ENCODE results near the gene MYBBP1A.

The MYBBP1A gene

DNA sequence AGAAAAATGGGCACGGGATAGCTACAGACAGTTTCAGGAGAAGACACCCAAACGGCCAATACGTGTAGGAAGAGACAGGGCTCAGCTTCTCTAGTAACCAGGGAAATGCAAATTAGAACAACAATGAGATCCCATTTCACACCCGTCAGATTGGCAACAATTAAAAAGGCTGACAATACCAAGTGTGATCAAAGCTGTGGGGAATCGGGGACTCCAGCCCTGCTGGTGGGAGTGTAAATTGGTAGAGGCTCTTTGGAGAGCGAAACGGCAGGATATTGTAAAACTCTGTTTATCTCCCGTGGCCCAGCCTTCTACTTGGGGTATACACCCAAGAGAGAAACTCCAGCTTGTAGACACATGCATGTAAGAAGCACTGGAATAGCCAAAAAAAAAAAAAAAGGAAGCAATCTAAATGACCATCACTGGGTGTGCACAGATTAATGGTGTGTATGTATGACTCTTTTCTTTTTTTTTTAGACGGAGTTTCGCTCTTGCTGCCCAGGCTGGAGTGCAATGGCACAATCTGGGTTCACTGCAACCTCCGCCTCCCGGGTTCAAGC, 27.5 kb downstream of the MYBBP1A start:
- Histone ChIP-seq H3K27me3 (no peaks in the 10 kb centered on the region), H3K9me3 (no peaks in the 10 kb centered on the region), H3K36me3 (no peaks in the 10 kb centered on the region), H3K4me3 (ENCODE audit: low read depth, low read length) (no peak overlapping the region), H3K4me1 (no peaks in the 10 kb centered on the region)
- DNase-seq: no peak
- TF ChIP-seq, protein P1, sequence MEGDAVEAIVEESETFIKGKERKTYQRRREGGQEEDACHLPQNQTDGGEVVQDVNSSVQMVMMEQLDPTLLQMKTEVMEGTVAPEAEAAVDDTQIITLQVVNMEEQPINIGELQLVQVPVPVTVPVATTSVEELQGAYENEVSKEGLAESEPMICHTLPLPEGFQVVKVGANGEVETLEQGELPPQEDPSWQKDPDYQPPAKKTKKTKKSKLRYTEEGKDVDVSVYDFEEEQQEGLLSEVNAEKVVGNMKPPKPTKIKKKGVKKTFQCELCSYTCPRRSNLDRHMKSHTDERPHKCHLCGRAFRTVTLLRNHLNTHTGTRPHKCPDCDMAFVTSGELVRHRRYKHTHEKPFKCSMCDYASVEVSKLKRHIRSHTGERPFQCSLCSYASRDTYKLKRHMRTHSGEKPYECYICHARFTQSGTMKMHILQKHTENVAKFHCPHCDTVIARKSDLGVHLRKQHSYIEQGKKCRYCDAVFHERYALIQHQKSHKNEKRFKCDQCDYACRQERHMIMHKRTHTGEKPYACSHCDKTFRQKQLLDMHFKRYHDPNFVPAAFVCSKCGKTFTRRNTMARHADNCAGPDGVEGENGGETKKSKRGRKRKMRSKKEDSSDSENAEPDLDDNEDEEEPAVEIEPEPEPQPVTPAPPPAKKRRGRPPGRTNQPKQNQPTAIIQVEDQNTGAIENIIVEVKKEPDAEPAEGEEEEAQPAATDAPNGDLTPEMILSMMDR (IDR thresholded peaks at IDR 0.05; ENCODE audit: low read depth, low read length): no peak

- H3K27me3 ChIP-seq: no peaks in the 10 kb centered on the region
- DNase-seq: no peak
- no peak overlapping the region for H3K4me3 ChIP-seq (ENCODE audit: low read depth, low read length)
- H3K9me3 ChIP-seq: no peaks in the 10 kb centered on the region
- TF ChIP-seq, protein P1 (IDR thresholded peaks at IDR 0.05; ENCODE audit: low read depth, low read length): no peak
- H3K4me1 ChIP-seq: no peaks in the 10 kb centered on the region
- no peaks in the 10 kb centered on the region for H3K36me3 ChIP-seq
Measured at GRCh38 chr17:4527134-4527533, 28.1 kb downstream of the MYBBP1A start.

GRCh38 chr17:4525691-4526397, 29.3 kb downstream of the MYBBP1A start:
- H3K4me3 ChIP-seq (ENCODE audit: low read depth, low read length): no peak overlapping the region
- H3K36me3 ChIP-seq: no peaks in the 10 kb centered on the region
- no peaks in the 10 kb centered on the region for H3K9me3 ChIP-seq
- no peaks in the 10 kb centered on the region for H3K27me3 ChIP-seq
- no peaks in the 10 kb centered on the region for H3K4me1 ChIP-seq
- no peak for DNase-seq
- TF ChIP-seq, protein P1 (IDR thresholded peaks at IDR 0.05; ENCODE audit: low read depth, low read length): no peak

- TF ChIP-seq, protein P1 (IDR thresholded peaks at IDR 0.05; ENCODE audit: low read depth, low read length): no peak
- Histone ChIP-seq H3K4me1 (no peaks in the 10 kb centered on the region), H3K36me3 (no peaks in the 10 kb centered on the region), H3K4me3 (ENCODE audit: low read depth, low read length) (no peak overlapping the region), H3K9me3 (no peaks in the 10 kb centered on the region), H3K27me3 (no peaks in the 10 kb centered on the region)
- no peak for DNase-seq
Measured at GRCh38 chr17:4523946-4524345, 31.2 kb downstream of the MYBBP1A start.

- Histone ChIP-seq H3K4me3 (ENCODE audit: low read depth, low read length) (no peak overlapping the region), H3K4me1 (no peaks in the 10 kb centered on the region), H3K36me3 (no peaks in the 10 kb centered on the region), H3K9me3 (no peaks in the 10 kb centered on the region), H3K27me3 (no peaks in the 10 kb centered on the region)
- TF ChIP-seq, protein P1 (IDR thresholded peaks at IDR 0.05; ENCODE audit: low read depth, low read length): no peak
- DNase-seq: no peak
Measured at GRCh38 chr17:4522661-4523060, 32.5 kb downstream of the MYBBP1A start.

DNA sequence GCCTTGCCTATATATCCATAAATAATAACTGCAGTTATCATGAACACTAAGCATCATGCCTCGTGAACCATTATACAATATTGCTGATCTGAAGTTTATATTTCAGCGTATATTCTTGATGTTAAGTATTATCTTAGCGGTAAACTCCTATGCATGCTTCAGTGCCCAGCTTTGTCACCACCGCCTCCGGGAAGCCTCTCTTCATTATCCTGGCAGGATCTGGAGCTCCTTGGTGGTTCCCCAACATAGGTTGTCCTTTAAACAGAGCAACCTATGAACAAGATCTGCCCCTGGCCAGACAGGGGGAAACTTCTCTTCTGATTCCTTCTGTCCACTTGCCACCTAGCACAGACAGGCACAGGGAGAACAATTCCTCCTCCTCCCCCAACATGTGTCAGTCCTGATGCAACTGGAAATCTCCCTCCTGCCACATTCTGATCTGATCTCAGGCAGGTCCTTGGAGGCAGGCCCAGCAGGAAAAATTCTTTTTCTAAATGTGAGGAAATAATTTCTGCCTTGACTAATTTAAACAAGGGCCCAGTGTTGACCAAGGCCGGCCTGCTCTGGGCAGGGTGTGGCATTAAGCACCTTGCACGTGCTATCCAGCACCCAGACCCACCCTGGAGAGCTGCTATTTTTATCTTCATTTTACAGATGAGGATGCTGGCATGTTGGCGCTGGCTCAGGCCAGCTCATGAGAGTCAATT, 34.1 kb downstream of the MYBBP1A start:
- no peaks in the 10 kb centered on the region for H3K27me3 ChIP-seq
- no peaks in the 10 kb centered on the region for H3K9me3 ChIP-seq
- H3K4me3 ChIP-seq (ENCODE audit: low read depth, low read length): no peak overlapping the region
- no peaks in the 10 kb centered on the region for H3K36me3 ChIP-seq
- H3K4me1 ChIP-seq: no peaks in the 10 kb centered on the region
- no peak for DNase-seq
- TF ChIP-seq, protein P1 (IDR thresholded peaks at IDR 0.05; ENCODE audit: low read depth, low read length): no peak
